Right ventricle myocardium inferior (tissue), 1 donor: ENCODE results near the gene MAST4. TPM values are rescaled to one million over a fixed set of nuclear protein-coding genes. Genes with fewer than 3 reads are reported as not detected.
"Not testable (repeated sequence)": the region's sequence is repeated elsewhere in the genome, so short reads cannot be mapped to it uniquely, and the experiment has no call there.

Experiments used
- ATAC-seq: fragments of 200-7000 bp; cut with Tn5 transposase; one replicate; pipeline ENCODE4 v1.9.1; 2020; ENCODE audit warnings: mild to moderate bottlenecking, moderate library complexity
- DNase-seq: peaks from one replicate; pipeline ENCODE4 v3.0.0; 2021; ENCODE audit errors: missing footprints
- intact Hi-C: fragments of 100-400 bp; cut with DNase I; formaldehyde crosslinking; loops from one replicate; pipeline ENCODE4 v1.11.0; 2022
- total RNA-seq: library from RNA; stranded (reverse); fragmentation: NEBNext Ultra II Directional; extraction: Animal tissue kit (Norgen Biotek cat#: 25700); gene quantifications from one replicate; pipeline ENCODE4 v1.2.1, GENCODE V29; 2021
- donor health status: DM: no; HTN: yes; CAD: no; lungs with severe emphysema.

The MAST4 gene
- total RNA-seq, 1 donor from 2014 or later = 39.6 TPM

GRCh38 chr5:66724349-66725139 is 128.4 kb downstream of the MAST4 start:
- ATAC-seq (no peak), DNase-seq (no peak)
- intact Hi-C loops = no loop called here

- DNase-seq (no peak), ATAC-seq (no peak)
- intact Hi-C loops = no loop called here
Observed at GRCh38 chr5:66727630-66728029, 131.4 kb downstream of the MAST4 start.

GRCh38 chr5:66728049-66728448 is 131.9 kb downstream of the MAST4 start:
- no peak for ATAC-seq
- no peak for DNase-seq
- intact Hi-C loops = no loop called here

- DNase-seq (no peak), ATAC-seq (no peak)
- intact Hi-C loops = no loop called here
Observed at GRCh38 chr5:66737096-66737495, 140.9 kb downstream of the MAST4 start.

GRCh38 chr5:66738136-66738535 is 141.9 kb downstream of the MAST4 start:
- DNase-seq = no peak
- ATAC-seq = no peak
- intact Hi-C loops = no loop called here

GRCh38 chr5:66739021-66739420 is 142.8 kb downstream of the MAST4 start:
- DNase-seq = no peak
- intact Hi-C loops = no loop called here
- ATAC-seq = no peak

- DNase-seq (no peak), ATAC-seq (no peak)
- intact Hi-C loops = loop anchor here (5.0 kb wide), 1 partner anchor 143 kb away; the partner anchor contains the start of gene MAST4
Observed at GRCh38 chr5:66739951-66740350, 143.8 kb downstream of the MAST4 start.

- intact Hi-C loops = loop anchor here (5.0 kb wide), 1 partner anchor 144 kb away; the partner anchor contains the start of gene MAST4
- no peak for ATAC-seq
- no peak for DNase-seq
Observed at GRCh38 chr5:66741394-66741793, 145.2 kb downstream of the MAST4 start.

- intact Hi-C loops = loop anchor here (5.0 kb wide), 1 partner anchor 145 kb away; the partner anchor contains the start of gene MAST4
- ATAC-seq = peak; percentile 74
- peak; percentile 79 for DNase-seq
Observed at GRCh38 chr5:66742083-66742895, 146.1 kb downstream of the MAST4 start.

- intact Hi-C loops = loop anchor here (5.0 kb wide), 1 partner anchor 146 kb away; the partner anchor contains the start of gene MAST4
- no peak for DNase-seq
- peak; percentile 8 for ATAC-seq
Observed at GRCh38 chr5:66742896-66743247, 146.7 kb downstream of the MAST4 start.

GRCh38 chr5:66743344-66743743 is 147.2 kb downstream of the MAST4 start:
- no peak for DNase-seq
- ATAC-seq = no peak
- intact Hi-C loops = loop anchor here (5.0 kb wide), 1 partner anchor 146 kb away; the partner anchor contains the start of gene MAST4

GRCh38 chr5:66744040-66744439 is 147.8 kb downstream of the MAST4 start:
- intact Hi-C loops = loop anchor here (5.0 kb wide), 1 partner anchor 147 kb away; the partner anchor contains the start of gene MAST4
- ATAC-seq (peak; percentile 70), DNase-seq (peak; percentile 51)

- no peak for DNase-seq
- intact Hi-C loops = no loop called here
- no peak for ATAC-seq
Observed at GRCh38 chr5:66745297-66745696, 149.1 kb downstream of the MAST4 start.

- intact Hi-C loops = no loop called here
- DNase-seq (no peak), ATAC-seq (no peak)
Observed at GRCh38 chr5:66747607-66748006, 151.4 kb downstream of the MAST4 start.

GRCh38 chr5:66752668-66753067 is 156.5 kb downstream of the MAST4 start:
- intact Hi-C loops, DNase-seq, ATAC-seq: not testable (repeated sequence)

GRCh38 chr5:66757219-66757833 is 161.1 kb downstream of the MAST4 start:
- DNase-seq (no peak), ATAC-seq (peak; percentile 69)
- intact Hi-C loops = loop anchor here (1.0 to 5.0 kb wide), 2 partner anchors 450 to 585 kb away; no protein-coding TSS in a partner anchor

- intact Hi-C loops = loop anchor here (1.0 to 5.0 kb wide), 2 partner anchors 451 to 586 kb away; no protein-coding TSS in a partner anchor
- no peak for DNase-seq
- ATAC-seq = no peak
Observed at GRCh38 chr5:66757834-66758371, 161.7 kb downstream of the MAST4 start.

GRCh38 chr5:66769030-66769733 is 173.0 kb downstream of the MAST4 start:
- ATAC-seq (peak; percentile 12), DNase-seq (no peak)
- intact Hi-C loops = loop anchor here (10.0 kb wide), 1 partner anchor 334 kb away; no protein-coding TSS in a partner anchor
